ENCODE results near the gene PHETA2. TPM values are rescaled to one million over a fixed set of nuclear protein-coding genes. Genes with fewer than 3 reads are reported as not detected.
A peak's percentile ranks its signal among the peaks of the same experiment; 100 is the strongest.

The PHETA2 gene
- total RNA-seq, 1 experiment from 2014 or later: 0.04 TPM

GRCh38 chr22:42068291-42068690 is 5.8 kb upstream of the PHETA2 start:
- BruUV-seq (replicated peaks): no TSS peak
- DNase-seq (no peak), ATAC-seq (no peak)
- TF ChIP-seq CTCF (conservative IDR thresholded peaks at IDR 0.05; ENCODE audit: low read depth, low read length) (no peak), EZH2phosphoT487 (IDR thresholded peaks at IDR 0.05; ENCODE audit: borderline replicate concordance, low read length) (no peak), EZH2 (IDR thresholded peaks at IDR 0.05; ENCODE audit: low read length, unreplicated experiment) (no peak)
- Histone ChIP-seq H2AFZ (ENCODE audit: low read length) (no peak overlapping the region), H3K79me2 (ENCODE audit: low read length) (peaks cover 7% of the 10 kb centered on the region; the same call in 1 of the 2 replicates), H3F3A (ENCODE audit: low read length, unreplicated experiment) (no peaks in the 10 kb centered on the region), H3K9me3 (ENCODE audit: low read length) (no peaks in the 10 kb centered on the region), H3K9me2 (replicated peaks; ENCODE audit: low read length) (no peaks in the 10 kb centered on the region), H3K27me3 (ENCODE audit: low read length) (no peaks in the 10 kb centered on the region), H3K4me3 (ENCODE audit: low read length) (no peak overlapping the region), H3K4me1 (ENCODE audit: insufficient read depth, low read length) (peaks cover 14% of the 10 kb centered on the region), H3K27ac (ENCODE audit: low read length) (no peak overlapping the region), H4K20me1 (ENCODE audit: low read length) (no peaks in the 10 kb centered on the region), H3K36me3 (ENCODE audit: low read depth, low read length) (no peaks in the 10 kb centered on the region), H3K4me2 (ENCODE audit: low read length) (no peak overlapping the region), H3K9ac (ENCODE audit: low read length) (no peak overlapping the region)
- POLR2A ChIA-PET (ENCODE audit: unreplicated experiment): no interaction called here
- intact Hi-C loops (cut with micrococcal nuclease): no loop called here
- CTCF ChIA-PET: no interaction called here

- ATAC-seq: peak; percentile 18
- ChIA-PET POLR2A (ENCODE audit: unreplicated experiment) (interaction anchor here (0.7 kb wide), 1 partner anchor 11 kb away, joined by 4 read pairs; no protein-coding TSS in a partner anchor), CTCF (no interaction called here)
- Histone ChIP-seq H3K79me2 (ENCODE audit: low read length) (peaks cover 7% of the 10 kb centered on the region; the same call in 1 of the 2 replicates), H3K9me3 (ENCODE audit: low read length) (no peaks in the 10 kb centered on the region), H3K27me3 (ENCODE audit: low read length) (no peaks in the 10 kb centered on the region), H3K27ac (ENCODE audit: low read length) (peak overlapping the region; percentile 19; the same call in 1 of the 2 replicates), H3K4me2 (ENCODE audit: low read length) (peak overlapping the region; percentile 98), H3K4me1 (ENCODE audit: insufficient read depth, low read length) (peaks cover 14% of the 10 kb centered on the region), H3K9ac (ENCODE audit: low read length) (peak overlapping the region; percentile 70), H2AFZ (ENCODE audit: low read length) (peak overlapping the region; percentile 75), H3K9me2 (replicated peaks; ENCODE audit: low read length) (no peaks in the 10 kb centered on the region), H3K36me3 (ENCODE audit: low read depth, low read length) (no peaks in the 10 kb centered on the region), H3F3A (ENCODE audit: low read length, unreplicated experiment) (no peaks in the 10 kb centered on the region), H4K20me1 (ENCODE audit: low read length) (no peaks in the 10 kb centered on the region), H3K4me3 (ENCODE audit: low read length) (peak overlapping the region; percentile 77)
- intact Hi-C loops (cut with micrococcal nuclease): loop anchor here (2.0 kb wide), 1 partner anchor 103 kb away; no protein-coding TSS in a partner anchor
- BruUV-seq (replicated peaks): TSS peak; percentile 85
- TF ChIP-seq EZH2 (IDR thresholded peaks at IDR 0.05; ENCODE audit: low read length, unreplicated experiment) (no peak), EZH2phosphoT487 (IDR thresholded peaks at IDR 0.05; ENCODE audit: borderline replicate concordance, low read length) (no peak), CTCF (conservative IDR thresholded peaks at IDR 0.05; ENCODE audit: low read depth, low read length) (no peak)
- no peak for DNase-seq
Observed at GRCh38 chr22:42069801-42070516, 4.1 kb upstream of the PHETA2 start.

Data from PC-3 (cell line).